ENCODE measurements around the gene PCBP3.
A peak's percentile ranks its signal among the peaks of the same experiment; 100 is the strongest.
"Not testable (repeated sequence)": the region's sequence is repeated elsewhere in the genome, so short reads cannot be mapped to it uniquely, and the experiment has no call there.

PCBP3 gene

GRCh38 chr21:45618846-45619485 lies 24.6 kb upstream of the PCBP3 start:
- H3K27me3 ChIP-seq = peaks cover 0 to 7% (median 0%) of the 10 kb centered on the region in 11 experiments; a peak in 2 of 22 replicates
- H3K4me1 ChIP-seq = peaks cover 10 to 40% (median 32%) of the 10 kb centered on the region in 10 experiments; a peak in 18 of 20 replicates
- no peak overlapping the region for H3K4me3 ChIP-seq
- no peak for TF ChIP-seq Cebpa-rat (IDR thresholded peaks at IDR 0.05)
- no peak overlapping the region for H3K4me2 ChIP-seq
- H4K20me1 ChIP-seq = no peaks in the 10 kb centered on the region; a peak in 1 of 22 replicates
- peaks cover 7 to 15% (median 9%) of the 10 kb centered on the region in 11 experiments; a peak in 18 of 22 replicates for H3K9me3 ChIP-seq (replicated peaks in 1 of 11)
- no peak overlapping the region for H3K9ac ChIP-seq
- no peak overlapping the region for H3K27ac ChIP-seq
- H3K36me3 ChIP-seq = no peaks in the 10 kb centered on the region

- no peak overlapping the region for H3K9ac ChIP-seq
- H3K4me3 ChIP-seq = no peak overlapping the region
- no peak overlapping the region for H3K27ac ChIP-seq
- H3K9me3 ChIP-seq (replicated peaks in 1 of 11) = peaks cover 7 to 15% (median 9%) of the 10 kb centered on the region in 11 experiments; a peak in 18 of 22 replicates
- H3K27me3 ChIP-seq = peaks cover 0 to 7% (median 0%) of the 10 kb centered on the region in 11 experiments; a peak in 1 of 22 replicates
- no peak overlapping the region for H3K4me2 ChIP-seq
- TF ChIP-seq Cebpa-rat (IDR thresholded peaks at IDR 0.05) = no peak
- no peaks in the 10 kb centered on the region for H3K36me3 ChIP-seq
- peaks cover 6 to 31% (median 25%) of the 10 kb centered on the region in 10 experiments; a peak in 18 of 20 replicates for H3K4me1 ChIP-seq
- H4K20me1 ChIP-seq = no peaks in the 10 kb centered on the region; a peak in 1 of 22 replicates
These were observed 23.2 kb upstream of the PCBP3 start for GRCh38 chr21:45620201-45620923.

GRCh38 chr21:45621435-45622331 lies 21.8 kb upstream of the PCBP3 start:
- not testable (repeated sequence) for H3K4me3 ChIP-seq, H3K9ac ChIP-seq, H3K27ac ChIP-seq, H3K36me3 ChIP-seq, H3K27me3 ChIP-seq, H4K20me1 ChIP-seq, H3K4me2 ChIP-seq
- peaks cover 0 to 18% (median 12%) of the 10 kb centered on the region in 10 experiments; a peak in 10 of 20 replicates for H3K4me1 ChIP-seq
- peaks cover 7 to 18% (median 14%) of the 10 kb centered on the region in 11 experiments; a peak in 20 of 22 replicates for H3K9me3 ChIP-seq (replicated peaks in 1 of 11)

- Histone ChIP-seq H4K20me1 (no peaks in the 10 kb centered on the region; a peak in 1 of 22 replicates), H3K9ac (no peak overlapping the region), H3K4me1 (peaks cover 0 to 10% (median 4%) of the 10 kb centered on the region in 10 experiments; a peak in 7 of 20 replicates), H3K9me3 (replicated peaks in 1 of 11) (peaks cover 7 to 26% (median 23%) of the 10 kb centered on the region in 11 experiments; a peak in 21 of 22 replicates), H3K4me2 (peak overlapping the region in 1 of 11 experiments; percentile 30; a peak in 1 of 22 replicates), H3K4me3 (no peak overlapping the region), H3K36me3 (no peaks in the 10 kb centered on the region), H3K27me3 (no peaks in the 10 kb centered on the region), H3K27ac (no peak overlapping the region)
- no peak for TF ChIP-seq Cebpa-rat (IDR thresholded peaks at IDR 0.05)
These were observed 21.0 kb upstream of the PCBP3 start for GRCh38 chr21:45622416-45623097.

GRCh38 chr21:45623436-45623835 lies 20.1 kb upstream of the PCBP3 start:
- Histone ChIP-seq H3K27me3 (no peaks in the 10 kb centered on the region), H3K9me3 (replicated peaks in 1 of 11) (peaks cover 7 to 35% (median 31%) of the 10 kb centered on the region in 11 experiments), H4K20me1 (no peaks in the 10 kb centered on the region; a peak in 1 of 22 replicates), H3K4me2 (no peak overlapping the region), H3K4me3 (no peak overlapping the region), H3K36me3 (no peaks in the 10 kb centered on the region), H3K27ac (no peak overlapping the region), H3K9ac (no peak overlapping the region), H3K4me1 (peaks cover 0 to 7% (median 3%) of the 10 kb centered on the region in 10 experiments; a peak in 4 of 20 replicates)
- TF ChIP-seq Cebpa-rat (IDR thresholded peaks at IDR 0.05) = no peak

GRCh38 chr21:45626127-45626526 lies 17.4 kb upstream of the PCBP3 start:
- Histone ChIP-seq H3K9me3 (replicated peaks in 1 of 11) (peaks cover 25 to 52% (median 47%) of the 10 kb centered on the region in 11 experiments), H3K4me1 (peaks cover 0 to 33% (median 26%) of the 10 kb centered on the region in 10 experiments; a peak in 13 of 20 replicates), H3K36me3 (peaks cover 0 to 25% (median 15%) of the 10 kb centered on the region in 11 experiments; a peak in 16 of 22 replicates)
- not testable (repeated sequence) for H3K9ac ChIP-seq, H3K4me2 ChIP-seq, H3K4me3 ChIP-seq, H4K20me1 ChIP-seq, H3K27ac ChIP-seq, H3K27me3 ChIP-seq

GRCh38 chr21:45629046-45629981 lies 14.2 kb upstream of the PCBP3 start:
- Histone ChIP-seq H3K4me2 (peak overlapping the region in 8 of 11 experiments; percentile 35 to 81 (median 64); a peak in 15 of 22 replicates), H3K36me3 (peaks cover 0 to 35% (median 21%) of the 10 kb centered on the region in 11 experiments; a peak in 17 of 22 replicates), H3K27ac (no peak overlapping the region), H3K9ac (0 out of 22 replicates have a peak overlapping the region, but pooled peaks of 1 of the 11 experiments have one; percentile 5), H3K4me1 (peaks cover 0 to 48% (median 42%) of the 10 kb centered on the region in 10 experiments; a peak in 16 of 20 replicates), H3K4me3 (peak overlapping the region in 5 of 10 experiments; percentile 11 to 49 (median 34); a peak in 4 of 20 replicates), H3K9me3 (replicated peaks in 1 of 11) (peaks cover 45 to 72% (median 68%) of the 10 kb centered on the region in 11 experiments), H4K20me1 (no peaks in the 10 kb centered on the region), H3K27me3 (no peaks in the 10 kb centered on the region)
- no peak for TF ChIP-seq Cebpa-rat (IDR thresholded peaks at IDR 0.05)
